Memory B cell (primary cell): Measurements from ENCODE around the gene STAP2.
"Not testable (repeated sequence)": the region's sequence is repeated elsewhere in the genome, so short reads cannot be mapped to it uniquely, and the experiment has no call there.

Experiments used
- ATAC-seq: fragments of 150-1000 bp; cut with Tn5 transposase; 2 replicates; pipeline ENCODE4 v1.10.0; 2021; ENCODE audit warnings: low read depth, mild to moderate bottlenecking, moderate library complexity
- DNase-seq, 2 donors: peaks; one replicate each; pipeline ENCODE4 v3.0.0; 2022; ENCODE audit warnings: low spot score in 2 of 2
- H3K27ac Mint-ChIP-seq: one replicate; pipeline ENCODE4 v1.8.0; 2022; ENCODE audit warnings: mild to moderate bottlenecking, moderate library complexity, mixed read lengths
- H3K27me3 Mint-ChIP-seq: one replicate; pipeline ENCODE4 v1.8.0; 2022; ENCODE audit warnings: mixed read lengths
- H3K36me3 Mint-ChIP-seq: one replicate; pipeline ENCODE4 v1.8.0; 2022; ENCODE audit warnings: mild to moderate bottlenecking, mixed read lengths
- H3K4me1 Mint-ChIP-seq: one replicate; pipeline ENCODE4 v1.8.0; 2022; ENCODE audit warnings: mixed read lengths
- H3K4me3 Mint-ChIP-seq: one replicate; pipeline ENCODE4 v1.8.0; 2022; ENCODE audit warnings: mild to moderate bottlenecking, moderate library complexity, mixed read lengths
- H3K9me3 Mint-ChIP-seq: one replicate; pipeline ENCODE4 v1.8.0; 2022; ENCODE audit warnings: mixed read lengths

Gene STAP2

DNA sequence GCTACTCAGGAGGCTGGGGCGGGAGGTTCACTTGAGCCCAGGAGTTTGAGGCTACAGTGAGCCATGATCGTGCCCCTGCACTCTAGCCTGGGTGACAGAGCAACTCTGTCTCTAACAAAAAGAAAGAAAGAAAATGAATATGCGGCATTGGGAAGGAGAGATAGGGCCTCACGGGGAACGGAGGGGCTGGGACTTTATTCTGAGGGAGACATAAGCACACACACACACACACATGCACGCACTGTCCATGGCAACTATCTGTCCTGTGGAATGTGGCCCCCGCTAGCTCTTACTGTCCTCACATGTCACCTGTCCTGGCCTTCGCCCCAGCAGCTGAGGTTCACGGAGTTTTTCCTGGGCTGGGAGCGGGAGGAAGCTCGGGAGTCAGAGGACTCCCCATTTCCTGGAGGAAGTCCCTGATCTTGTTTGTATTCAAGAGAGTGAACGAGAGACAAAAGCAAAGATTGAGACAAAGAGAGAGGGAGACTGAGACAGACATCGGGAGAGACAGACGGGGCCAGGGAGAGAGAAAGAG, 654 bp downstream of the STAP2 start:
- DNase-seq (no peak), ATAC-seq (no peak)
- Mint-ChIP-seq H3K4me3 (peak overlapping the region; percentile 80), H3K27me3 (peaks cover 1% of the 10 kb centered on the region), H3K27ac (peak overlapping the region; percentile 9), H3K36me3 (peaks cover 2% of the 10 kb centered on the region), H3K4me1 (peaks cover 14% of the 10 kb centered on the region), H3K9me3 (peaks cover 10% of the 10 kb centered on the region)

DNA sequence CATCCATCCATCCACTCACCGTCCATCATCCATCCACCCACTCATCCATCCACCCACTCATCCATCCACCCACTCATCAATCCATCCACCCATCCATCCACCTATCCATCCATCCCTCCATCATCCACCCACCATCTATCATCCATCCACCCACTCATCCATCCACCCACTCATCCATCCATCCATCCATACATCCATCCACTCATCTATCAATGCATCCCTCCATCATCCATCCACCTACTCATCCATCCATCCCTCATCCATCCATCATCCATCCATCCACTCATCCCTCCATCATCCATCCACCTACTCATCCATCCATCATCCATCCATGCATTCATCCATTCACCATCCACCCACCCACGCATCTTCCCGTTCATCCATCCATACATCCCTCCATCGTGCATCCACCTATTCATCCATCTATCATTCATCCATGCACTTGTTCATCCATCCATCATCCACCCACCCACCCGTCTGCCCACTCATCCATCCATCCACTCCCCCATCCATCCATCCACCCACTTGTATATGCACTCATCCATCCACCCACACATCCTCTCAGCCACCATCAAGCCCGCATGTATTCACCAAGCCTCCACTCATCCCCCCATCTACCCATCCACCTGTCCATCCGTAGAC, 3.6 kb downstream of the STAP2 start:
- H3K36me3 Mint-ChIP-seq = peaks cover 2% of the 10 kb centered on the region
- ATAC-seq = no peak
- peaks cover 10% of the 10 kb centered on the region for H3K9me3 Mint-ChIP-seq
- H3K27me3 Mint-ChIP-seq = peaks cover 1% of the 10 kb centered on the region
- no peak for DNase-seq
- peaks cover 10% of the 10 kb centered on the region for H3K4me1 Mint-ChIP-seq
- H3K27ac Mint-ChIP-seq = no peak overlapping the region
- H3K4me3 Mint-ChIP-seq = no peak overlapping the region

DNA sequence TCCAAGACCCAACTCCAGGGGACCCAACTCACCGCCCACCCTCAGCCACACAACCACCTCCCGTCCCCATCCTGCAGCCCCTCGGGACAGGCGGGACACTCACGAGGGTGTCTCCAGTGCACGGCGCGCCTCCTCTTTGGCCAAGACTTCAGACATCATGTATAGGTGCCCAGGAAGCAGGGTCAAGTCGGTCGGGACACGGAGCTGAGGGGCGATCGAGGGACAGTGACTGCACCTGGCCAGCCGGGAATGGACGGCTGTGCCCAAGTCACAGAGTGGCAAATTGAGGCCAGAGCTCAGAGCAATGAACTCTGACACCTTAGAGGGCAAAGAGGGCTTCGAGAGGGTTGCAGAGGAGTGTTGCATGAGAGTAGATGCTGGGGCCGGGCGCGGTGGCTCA, 8.8 kb downstream of the STAP2 start:
- H3K4me3 Mint-ChIP-seq = peak overlapping the region; percentile 14

GRCh38 chr19:4328991-4329681, 9.5 kb downstream of the STAP2 start:
- H3K4me1 Mint-ChIP-seq = peaks cover 15% of the 10 kb centered on the region
- H3K36me3 Mint-ChIP-seq, H3K9me3 Mint-ChIP-seq, ATAC-seq: not testable (repeated sequence)
- peak in 1 of 2 donors; percentile 38 for DNase-seq
- peak overlapping the region; percentile 77 for H3K4me3 Mint-ChIP-seq
- peaks cover 17% of the 10 kb centered on the region for H3K27me3 Mint-ChIP-seq
- peak overlapping the region; percentile 78 for H3K27ac Mint-ChIP-seq

More for the DNA sequence above, 8.8 kb downstream of the STAP2 start:
- no peaks in the 10 kb centered on the region for H3K36me3 Mint-ChIP-seq
- H3K9me3 Mint-ChIP-seq = peaks cover 4% of the 10 kb centered on the region
- no peak overlapping the region for H3K27ac Mint-ChIP-seq
- DNase-seq (no peak), ATAC-seq (no peak)
- H3K4me1 Mint-ChIP-seq = peaks cover 15% of the 10 kb centered on the region
- peaks cover 18% of the 10 kb centered on the region for H3K27me3 Mint-ChIP-seq

DNA sequence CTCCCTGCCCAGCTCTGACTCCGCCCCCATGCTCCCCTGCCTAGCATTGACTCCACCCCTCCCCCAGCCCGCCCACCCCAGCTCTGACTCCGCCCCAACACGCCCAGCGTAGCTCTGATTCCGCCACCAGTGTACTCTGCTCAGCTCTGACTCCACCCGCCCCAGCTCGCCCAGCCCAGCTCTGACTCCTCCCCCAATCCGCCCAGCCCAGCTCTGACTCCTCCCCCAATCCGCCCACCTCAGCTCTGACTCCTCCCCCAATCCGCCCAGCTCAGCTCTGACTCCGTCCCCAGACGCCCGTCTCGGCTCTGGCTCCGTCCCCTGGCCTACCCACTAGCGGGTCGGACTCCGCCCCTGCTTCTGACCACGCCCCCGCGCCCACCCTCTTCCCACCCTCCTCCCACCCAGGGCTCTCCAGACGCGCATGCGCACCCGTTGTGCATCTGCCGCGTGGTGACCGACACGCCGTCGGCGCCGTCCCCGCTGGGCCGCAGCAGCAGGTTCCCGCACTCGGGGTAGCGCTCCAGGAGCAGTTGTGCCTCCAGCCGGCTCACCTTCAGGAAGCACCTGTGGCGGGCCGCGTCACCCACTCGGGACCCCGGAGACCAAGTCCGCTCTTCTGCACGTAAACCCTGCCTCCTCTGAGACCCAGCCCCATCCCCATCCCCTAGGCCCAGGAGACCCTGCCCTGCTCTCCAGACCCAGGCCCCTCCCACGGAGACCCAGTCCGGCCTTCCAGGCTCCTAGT, 10.2 kb downstream of the STAP2 start:
- Mint-ChIP-seq H3K27me3 (peaks cover 17% of the 10 kb centered on the region), H3K4me3 (peak overlapping the region; percentile 77), H3K9me3 (no peaks in the 10 kb centered on the region), H3K27ac (peak overlapping the region; percentile 78), H3K4me1 (peaks cover 15% of the 10 kb centered on the region), H3K36me3 (no peaks in the 10 kb centered on the region)
- DNase-seq = peak; percentile 78 to 87
- peak; percentile 83 for ATAC-seq

DNA sequence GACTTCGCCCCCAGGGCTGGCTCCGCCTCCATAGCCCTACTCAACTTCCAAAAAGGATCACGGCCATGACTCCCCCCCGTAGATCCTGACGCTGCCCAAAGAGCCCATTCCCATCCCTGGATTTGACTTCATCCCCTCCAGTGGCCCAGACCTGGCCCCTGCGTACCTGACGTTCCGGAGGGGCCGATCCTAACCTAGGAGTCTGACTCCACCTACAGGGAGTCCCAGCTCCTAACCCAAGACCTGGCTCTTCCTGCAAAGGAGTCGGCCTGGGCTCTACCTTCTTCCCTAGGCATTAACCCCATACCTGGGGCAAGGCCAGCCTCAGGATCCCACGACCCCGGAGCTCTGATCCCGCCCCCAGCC, 10.8 kb downstream of the STAP2 start:
- no peak for ATAC-seq
- H3K27me3 Mint-ChIP-seq = peaks cover 17% of the 10 kb centered on the region
- H3K9me3 Mint-ChIP-seq = no peaks in the 10 kb centered on the region
- DNase-seq = no peak
- H3K27ac Mint-ChIP-seq = peak overlapping the region; percentile 78
- no peaks in the 10 kb centered on the region for H3K36me3 Mint-ChIP-seq
- peaks cover 15% of the 10 kb centered on the region for H3K4me1 Mint-ChIP-seq
- H3K4me3 Mint-ChIP-seq = no peak overlapping the region

DNA sequence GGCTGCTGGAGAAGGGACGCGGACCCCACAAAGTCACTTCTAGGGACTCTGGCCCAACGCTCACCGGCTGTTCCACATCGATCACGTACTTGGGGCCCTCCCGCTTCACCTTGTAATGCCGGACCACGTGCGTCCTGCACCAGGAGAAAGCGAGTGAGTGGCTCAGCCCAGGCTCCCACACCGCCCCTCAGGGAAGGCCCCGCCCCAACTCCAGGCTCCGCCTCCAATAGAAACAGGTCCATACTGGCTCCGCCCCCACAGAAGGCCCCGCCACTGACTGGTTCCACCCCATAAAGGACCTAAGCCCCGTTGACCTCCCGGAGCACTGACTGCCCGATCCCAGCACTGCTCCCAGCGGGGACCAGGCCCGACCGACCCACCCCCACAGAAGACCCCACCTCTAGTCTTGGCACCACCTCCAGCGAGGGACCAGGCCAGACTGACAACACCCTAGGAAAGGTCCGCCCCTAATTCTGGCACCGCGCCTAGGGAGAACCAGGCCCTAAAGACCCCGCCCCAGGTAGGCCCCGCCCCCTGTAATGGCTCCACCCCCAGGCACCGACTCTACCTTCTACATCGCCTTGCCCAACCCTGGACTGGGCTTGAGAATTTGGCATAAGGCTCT, 11.3 kb downstream of the STAP2 start:
- Mint-ChIP-seq H3K4me1 (peaks cover 15% of the 10 kb centered on the region), H3K9me3 (no peaks in the 10 kb centered on the region), H3K36me3 (no peaks in the 10 kb centered on the region), H3K27ac (no peak overlapping the region), H3K27me3 (peaks cover 17% of the 10 kb centered on the region), H3K4me3 (peak overlapping the region; percentile 52)
- DNase-seq (peak in 1 of 2 donors; percentile 45), ATAC-seq (no peak)

DNA sequence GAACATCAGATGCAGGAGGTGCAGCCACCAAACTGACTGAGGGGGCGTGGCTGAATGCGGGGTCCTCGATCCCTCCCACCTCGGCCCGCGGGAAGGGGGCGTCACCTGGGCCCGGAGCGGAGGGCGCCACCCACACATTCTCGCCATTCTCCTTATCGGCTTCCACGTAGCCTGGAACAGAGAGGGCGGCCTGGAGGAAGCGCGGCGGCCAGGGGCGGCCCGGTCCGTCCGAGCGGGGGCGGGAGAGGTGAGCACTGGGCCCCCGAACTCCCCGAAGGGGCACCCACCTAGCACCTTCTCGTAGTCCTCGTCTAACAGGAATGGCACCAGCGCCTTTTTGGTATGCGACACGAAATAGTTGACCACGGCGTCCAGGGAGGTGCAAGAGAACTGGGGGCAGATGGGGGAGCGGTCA, 11.8 kb downstream of the STAP2 start:
- no peaks in the 10 kb centered on the region for H3K9me3 Mint-ChIP-seq
- no peak for ATAC-seq
- no peak for DNase-seq
- no peak overlapping the region for H3K27ac Mint-ChIP-seq
- peaks cover 17% of the 10 kb centered on the region for H3K27me3 Mint-ChIP-seq
- H3K36me3 Mint-ChIP-seq = no peaks in the 10 kb centered on the region
- H3K4me3 Mint-ChIP-seq = peak overlapping the region; percentile 52
- H3K4me1 Mint-ChIP-seq = peaks cover 15% of the 10 kb centered on the region

- no peak overlapping the region for H3K27ac Mint-ChIP-seq
- no peaks in the 10 kb centered on the region for H3K9me3 Mint-ChIP-seq
- no peaks in the 10 kb centered on the region for H3K36me3 Mint-ChIP-seq
- H3K27me3 Mint-ChIP-seq = peaks cover 17% of the 10 kb centered on the region
- peak overlapping the region; percentile 14 for H3K4me3 Mint-ChIP-seq
- peaks cover 15% of the 10 kb centered on the region for H3K4me1 Mint-ChIP-seq
- DNase-seq = no peak
- ATAC-seq = no peak
These were observed 12.3 kb downstream of the STAP2 start for GRCh38 chr19:4326215-4326836.

DNA sequence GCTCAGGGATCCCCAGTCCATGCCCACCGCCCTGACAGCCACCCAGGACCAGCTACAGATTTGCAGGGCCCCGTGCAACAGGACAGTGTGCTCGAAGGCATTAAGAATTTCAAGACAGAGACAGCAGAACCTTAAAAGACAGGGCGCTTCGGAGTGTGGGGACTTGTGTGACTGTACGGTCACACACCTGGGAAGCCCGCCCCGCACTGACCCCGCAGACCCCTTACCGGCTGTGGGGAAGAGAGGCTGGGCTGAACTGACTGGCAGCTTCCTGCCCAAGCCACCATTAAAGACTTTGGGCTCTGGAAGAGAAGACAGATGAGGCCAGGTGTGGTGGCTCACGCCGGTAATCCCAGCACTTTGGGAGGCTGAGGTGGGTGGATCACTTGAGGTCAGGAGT, 14.4 kb downstream of the STAP2 start:
- H3K4me3 Mint-ChIP-seq = no peak overlapping the region
- no peak for DNase-seq
- H3K27ac Mint-ChIP-seq = no peak overlapping the region
- peaks cover 4% of the 10 kb centered on the region for H3K36me3 Mint-ChIP-seq
- no peak for ATAC-seq
- H3K4me1 Mint-ChIP-seq = peaks cover 15% of the 10 kb centered on the region
- H3K9me3 Mint-ChIP-seq = peaks cover 9% of the 10 kb centered on the region
- peaks cover 14% of the 10 kb centered on the region for H3K27me3 Mint-ChIP-seq

DNA sequence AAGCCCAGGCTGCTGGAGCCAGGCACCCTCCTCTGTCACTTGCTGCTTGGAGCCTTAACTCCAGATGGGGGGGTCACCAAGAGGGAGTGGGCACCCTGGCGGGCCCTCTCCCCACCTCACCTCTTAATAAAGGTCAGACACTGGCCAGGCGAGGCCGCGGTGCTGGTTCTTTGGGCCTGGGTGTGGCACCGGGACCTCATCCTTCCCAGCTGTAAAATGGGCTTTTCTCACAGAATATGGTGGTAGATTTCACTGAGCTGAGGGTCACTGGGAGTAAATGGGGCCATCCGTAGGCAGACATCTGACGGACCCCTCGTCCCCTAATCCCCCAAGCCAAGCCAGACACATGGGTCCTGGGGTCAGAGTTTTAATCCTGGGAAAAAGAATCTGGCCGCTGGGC, 14.9 kb downstream of the STAP2 start:
- peaks cover 4% of the 10 kb centered on the region for H3K36me3 Mint-ChIP-seq

GRCh38 chr19:4322942-4323665, 15.5 kb downstream of the STAP2 start:
- Mint-ChIP-seq H3K27me3 (peaks cover 10% of the 10 kb centered on the region), H3K4me3 (no peak overlapping the region), H3K27ac (no peak overlapping the region), H3K9me3 (peaks cover 9% of the 10 kb centered on the region), H3K36me3 (peaks cover 4% of the 10 kb centered on the region), H3K4me1 (peaks cover 11% of the 10 kb centered on the region)
- ATAC-seq (no peak), DNase-seq (no peak)

More for the DNA sequence above, 14.9 kb downstream of the STAP2 start:
- Mint-ChIP-seq H3K27ac (no peak overlapping the region), H3K27me3 (peaks cover 14% of the 10 kb centered on the region), H3K4me3 (no peak overlapping the region), H3K4me1 (peaks cover 15% of the 10 kb centered on the region), H3K9me3 (peaks cover 9% of the 10 kb centered on the region)
- DNase-seq (no peak), ATAC-seq (no peak)

DNA sequence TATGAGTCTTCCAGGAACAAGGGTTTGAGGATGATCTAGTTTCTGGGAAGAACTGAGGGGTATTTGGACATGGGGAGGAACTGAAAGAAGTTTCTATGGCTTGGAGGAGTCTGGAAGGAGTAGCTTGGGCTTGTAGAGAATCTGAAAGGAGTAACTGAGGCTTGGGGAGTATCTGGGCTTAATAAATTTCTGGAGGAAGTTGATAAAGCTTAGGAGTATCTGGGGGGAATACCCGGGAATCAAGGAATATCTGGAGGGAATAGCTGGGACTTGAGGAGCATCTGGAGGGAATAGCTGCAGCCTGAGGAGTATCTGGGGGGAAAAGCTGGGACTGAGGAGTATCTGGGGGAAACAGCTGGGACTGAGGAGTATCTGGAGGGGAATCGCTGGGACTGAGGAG, 18.2 kb downstream of the STAP2 start:
- Mint-ChIP-seq H3K9me3 (peaks cover 9% of the 10 kb centered on the region), H3K27ac (no peak overlapping the region), H3K36me3 (peaks cover 4% of the 10 kb centered on the region), H3K4me3 (no peak overlapping the region), H3K27me3 (peaks cover 4% of the 10 kb centered on the region), H3K4me1 (peaks cover 3% of the 10 kb centered on the region)
- ATAC-seq (no peak), DNase-seq (no peak)
